ENCODE data around the gene CAMSAP2.
A peak's percentile ranks its signal among the peaks of the same experiment; 100 is the strongest.

The CAMSAP2 gene

DNA sequence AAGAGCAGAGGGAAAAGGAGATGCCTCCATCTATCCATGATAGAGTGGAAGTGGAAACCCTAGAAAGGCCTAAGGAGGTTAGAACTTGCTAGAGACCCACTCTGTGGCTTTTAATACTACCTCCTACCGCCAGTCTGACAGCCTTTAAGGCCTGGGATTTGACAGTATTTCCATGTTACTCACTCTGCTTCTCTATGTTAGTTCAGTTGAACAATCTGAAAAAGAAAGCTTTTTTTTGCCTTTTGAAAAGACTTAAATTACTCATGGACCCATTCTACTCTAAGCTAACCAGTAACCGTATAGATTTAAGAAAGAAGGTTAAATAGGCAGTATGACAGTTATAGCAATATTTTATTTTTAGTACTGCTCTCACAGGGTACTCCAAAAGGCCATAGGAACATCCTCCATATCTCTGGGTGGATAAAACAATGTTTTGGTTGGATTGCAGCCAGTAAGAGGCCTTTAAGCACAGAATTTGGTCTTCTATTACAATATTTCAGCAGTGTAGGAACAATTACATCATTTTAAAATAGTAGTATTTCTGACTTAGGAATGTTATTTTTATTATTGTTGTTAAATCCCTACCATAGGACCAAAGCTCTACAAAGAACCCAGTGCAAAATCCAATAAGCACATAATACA is 118.1 kb downstream of the CAMSAP2 start:
- H3K4me3 ChIP-seq (ENCODE audit: low read length) = no peak overlapping the region
- TF ChIP-seq, protein P1, sequence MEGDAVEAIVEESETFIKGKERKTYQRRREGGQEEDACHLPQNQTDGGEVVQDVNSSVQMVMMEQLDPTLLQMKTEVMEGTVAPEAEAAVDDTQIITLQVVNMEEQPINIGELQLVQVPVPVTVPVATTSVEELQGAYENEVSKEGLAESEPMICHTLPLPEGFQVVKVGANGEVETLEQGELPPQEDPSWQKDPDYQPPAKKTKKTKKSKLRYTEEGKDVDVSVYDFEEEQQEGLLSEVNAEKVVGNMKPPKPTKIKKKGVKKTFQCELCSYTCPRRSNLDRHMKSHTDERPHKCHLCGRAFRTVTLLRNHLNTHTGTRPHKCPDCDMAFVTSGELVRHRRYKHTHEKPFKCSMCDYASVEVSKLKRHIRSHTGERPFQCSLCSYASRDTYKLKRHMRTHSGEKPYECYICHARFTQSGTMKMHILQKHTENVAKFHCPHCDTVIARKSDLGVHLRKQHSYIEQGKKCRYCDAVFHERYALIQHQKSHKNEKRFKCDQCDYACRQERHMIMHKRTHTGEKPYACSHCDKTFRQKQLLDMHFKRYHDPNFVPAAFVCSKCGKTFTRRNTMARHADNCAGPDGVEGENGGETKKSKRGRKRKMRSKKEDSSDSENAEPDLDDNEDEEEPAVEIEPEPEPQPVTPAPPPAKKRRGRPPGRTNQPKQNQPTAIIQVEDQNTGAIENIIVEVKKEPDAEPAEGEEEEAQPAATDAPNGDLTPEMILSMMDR (IDR thresholded peaks at IDR 0.05; ENCODE audit: insufficient read depth, low read depth, low read length, missing control alignments) = no peak
- no peak for DNase-seq (ENCODE audit: low read depth)

DNA sequence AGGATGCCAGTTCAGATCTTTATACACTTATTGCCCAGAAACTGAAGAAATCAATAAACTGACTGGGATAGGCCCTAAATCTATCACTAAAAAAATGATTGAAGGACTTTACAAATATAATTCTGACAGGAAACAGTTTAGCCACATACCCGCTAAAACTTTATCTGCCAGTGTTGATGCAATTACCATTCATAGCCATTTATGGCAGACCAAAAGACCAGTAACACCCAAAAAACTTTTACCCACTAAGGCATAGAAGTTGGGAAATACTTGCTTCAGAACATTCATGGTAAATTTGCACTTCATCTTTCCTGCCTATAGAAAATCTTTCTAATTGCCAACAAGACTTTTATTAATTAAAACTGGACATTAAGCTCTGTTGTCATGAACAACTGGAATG is 119.1 kb downstream of the CAMSAP2 start:
- no peak for DNase-seq (ENCODE audit: low read depth)
- TF ChIP-seq, protein P1 (IDR thresholded peaks at IDR 0.05; ENCODE audit: insufficient read depth, low read depth, low read length, missing control alignments) = no peak

DNA sequence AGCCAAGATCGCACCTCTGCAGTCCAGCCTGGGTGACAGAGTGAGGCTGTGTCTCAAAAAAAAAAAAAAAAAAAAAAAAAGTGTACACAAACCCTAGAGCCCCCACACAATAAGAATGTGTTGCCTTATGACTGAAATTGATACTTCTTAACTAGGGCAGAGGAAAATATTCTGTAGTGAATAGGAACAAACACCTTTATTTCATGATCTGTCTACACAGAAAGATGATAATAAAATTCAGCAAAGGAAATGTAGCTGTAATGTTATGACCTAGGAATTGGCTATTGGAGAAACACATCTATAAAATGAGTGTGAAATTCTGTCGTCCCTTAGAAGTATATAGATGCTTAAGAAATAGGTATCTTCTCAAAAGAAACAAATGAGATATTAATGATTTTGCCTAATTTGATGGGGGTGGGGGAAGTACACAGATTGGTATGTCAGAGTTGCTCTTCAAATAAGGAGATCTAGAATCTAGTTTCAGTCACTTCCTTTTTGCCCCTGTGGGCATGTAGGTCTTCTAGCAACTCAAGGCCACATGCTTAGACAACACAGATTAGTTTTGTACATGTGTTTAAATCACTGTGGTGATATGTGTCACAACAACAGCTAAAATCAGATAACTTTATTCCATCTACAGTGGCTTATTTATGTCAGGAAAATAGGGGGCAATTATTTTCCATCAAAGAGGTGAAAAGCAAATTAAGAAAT is 123.4 kb downstream of the CAMSAP2 start:
- TF ChIP-seq, protein P1 (IDR thresholded peaks at IDR 0.05; ENCODE audit: insufficient read depth, low read depth, low read length, missing control alignments) = no peak
- DNase-seq (ENCODE audit: low read depth) = no peak

More for the DNA sequence above, 119.1 kb downstream of the CAMSAP2 start:
- no peak overlapping the region for H3K4me3 ChIP-seq (ENCODE audit: low read length)

DNA sequence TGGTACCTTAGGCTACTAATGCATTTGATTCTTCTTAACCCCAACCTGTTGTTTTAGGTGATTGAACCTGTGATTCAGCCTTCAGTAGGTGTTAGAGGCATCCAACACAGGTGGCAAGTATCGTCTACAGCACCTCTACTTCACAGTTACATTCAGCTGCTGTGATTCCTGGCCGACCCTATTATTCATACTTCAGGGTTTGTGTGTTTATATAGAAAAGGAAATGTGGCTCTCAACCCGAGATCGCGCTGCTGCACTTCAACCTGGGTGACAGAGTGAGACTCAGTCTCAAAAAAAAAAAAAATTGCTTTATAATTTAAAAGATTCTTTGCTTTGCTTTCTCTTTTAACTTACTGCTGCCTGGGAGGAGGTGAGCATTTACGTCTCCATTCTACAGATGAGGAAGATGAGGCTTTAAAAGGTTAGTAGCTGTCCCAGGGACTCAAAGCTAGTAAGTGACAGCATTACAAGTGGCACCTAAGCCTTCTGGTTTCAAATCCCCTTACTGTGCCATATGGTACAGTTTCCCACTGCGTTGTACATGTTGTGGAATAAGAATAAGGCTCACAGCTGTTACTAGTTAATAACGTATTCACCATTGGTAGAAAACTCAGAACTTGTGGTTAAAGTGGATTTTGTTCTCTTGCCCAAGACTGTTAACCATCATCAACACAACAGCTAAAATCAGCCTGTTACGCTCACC is 124.2 kb downstream of the CAMSAP2 start:
- no peak overlapping the region for H3K4me3 ChIP-seq (ENCODE audit: low read length)
- no peak for DNase-seq (ENCODE audit: low read depth)

More for the DNA sequence above, 123.4 kb downstream of the CAMSAP2 start:
- H3K4me3 ChIP-seq (ENCODE audit: low read length) = no peak overlapping the region

DNA sequence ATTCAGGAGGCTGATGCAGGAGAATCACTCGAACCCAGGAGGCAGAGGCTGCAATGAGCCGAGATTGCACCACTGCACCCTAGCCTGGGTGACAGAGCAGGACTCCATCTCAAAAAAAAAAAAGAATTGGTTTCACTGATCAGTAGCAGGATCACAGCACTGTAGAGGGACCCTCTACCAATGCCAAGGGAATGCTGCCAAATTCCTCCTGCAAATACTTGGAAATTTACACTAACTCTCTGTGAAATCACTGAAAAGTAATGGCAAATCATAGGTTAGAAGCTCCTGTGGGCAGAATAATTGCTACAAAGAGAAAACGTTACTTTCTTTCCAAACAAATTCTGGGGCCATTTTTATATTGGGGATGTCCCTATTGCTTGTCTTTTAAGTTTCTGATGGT is 127.4 kb downstream of the CAMSAP2 start:
- TF ChIP-seq, protein P1 (IDR thresholded peaks at IDR 0.05; ENCODE audit: insufficient read depth, low read depth, low read length, missing control alignments) = no peak
- no peak for DNase-seq (ENCODE audit: low read depth)
- H3K4me3 ChIP-seq (ENCODE audit: low read length) = no peak overlapping the region

More for the DNA sequence above, 124.2 kb downstream of the CAMSAP2 start:
- TF ChIP-seq, protein P1 (IDR thresholded peaks at IDR 0.05; ENCODE audit: insufficient read depth, low read depth, low read length, missing control alignments) = no peak

DNA sequence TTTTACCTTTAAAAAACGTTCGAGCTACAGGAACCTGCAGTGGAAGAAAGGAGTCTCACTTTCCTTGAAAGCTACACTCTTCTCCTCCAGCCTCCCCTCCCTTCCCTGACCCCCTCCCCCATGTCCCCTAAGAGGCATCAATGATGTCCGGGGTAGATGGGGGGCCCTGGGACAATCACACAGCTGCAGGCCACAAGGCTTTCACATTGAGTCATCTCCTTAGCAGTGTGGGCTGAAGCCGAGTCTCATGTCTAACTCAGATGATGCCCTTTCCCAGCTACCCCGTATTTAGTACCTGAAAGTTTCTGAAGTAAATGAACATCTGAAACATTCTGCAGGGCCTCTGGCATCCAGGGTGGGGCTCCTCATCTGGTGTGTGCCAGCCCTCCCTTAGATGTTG is 127.8 kb downstream of the CAMSAP2 start:
- TF ChIP-seq, protein P1 (IDR thresholded peaks at IDR 0.05; ENCODE audit: insufficient read depth, low read depth, low read length, missing control alignments) = no peak
- DNase-seq (ENCODE audit: low read depth) = peak; percentile 33
- no peak overlapping the region for H3K4me3 ChIP-seq (ENCODE audit: low read length)
